Adrenal gland (tissue), 12 donors: ENCODE results near the gene NUCB1. TPM values are rescaled to one million over a fixed set of nuclear protein-coding genes. Genes with fewer than 3 reads are reported as not detected.
"Not testable (repeated sequence)": the region's sequence is repeated elsewhere in the genome, so short reads cannot be mapped to it uniquely, and the experiment has no call there.

Experiments used
- DNase-seq, 7 donors: peaks; one replicate each; pipeline ENCODE4 v3.0.0-alpha.2; 2019 to 2020
- H3K27ac ChIP-seq, 5 donors: fragments of 200-600 bp; sonication (generic) in 4 of 5; 1 replicate in 3 of 5; 2 replicates in 2 of 5; pipeline versions ENCODE4 v1.5.1 to v1.8.0; 2016 to 2020; ENCODE audit warnings: mild to moderate bottlenecking in 1 of 5
- H3K27me3 ChIP-seq: fragments of 200-600 bp; 2 replicates; pipeline ENCODE4 v1.8.0; 2021
- H3K36me3 ChIP-seq, 2 donors: fragments of 200-600 bp; replicated peaks in 1 of 2; 1 replicate in 1 of 2; 2 replicates in 1 of 2; pipeline versions ENCODE4 v1.5.1 to v1.8.0; 2018 to 2022
- H3K4me1 ChIP-seq, 2 donors: fragments of 200-600 bp; replicated peaks in 1 of 2; 1 replicate in 1 of 2; 2 replicates in 1 of 2; pipeline versions ENCODE4 v1.5.1 to v1.8.0; 2018 to 2021
- H3K4me3 ChIP-seq, 4 donors: fragments of 200-600 bp; sonication (generic) in 3 of 4; one replicate each; pipeline ENCODE4 v1.5.1; 2016 to 2018
- H3K9me3 ChIP-seq, 3 donors: fragments of 200-600 bp; sonication (generic) in 1 of 3; replicated peaks in 1 of 3; 1 replicate in 2 of 3; 2 replicates in 1 of 3; pipeline versions ENCODE4 v1.5.1 to v1.8.0; 2016 to 2021
- POLR2A ChIP-seq, 2 donors: fragments of 450-650 bp; IDR thresholded peaks; one replicate each; pipeline ENCODE4 v1.6.1; 2017; ENCODE audit warnings: antibody characterized with exemption in 2 of 2, mild to moderate bottlenecking in 2 of 2, moderate library complexity in 1 of 2
- WGBS, 4 donors: extraction: QIAGEN DNeasy Blood & Tissue Kit in 2 of 4; methylation state at CpG; one replicate each; pipeline versions ENCODE4 v1.1.5 to v1.1.7; 2013 to 2017; 5-methylcytosine and 5-hydroxymethylcytosine counted together
- intact Hi-C, 2 donors: fragments of 100-400 bp; cut with DNase I; formaldehyde crosslinking; loops; one replicate each; pipeline versions ENCODE4 v1.14.1 to v1.15.0; 2022 to 2023
- polyA plus RNA-seq, 3 donors: library from polyadenylated mRNA; stranded (reverse); fragments of 200-250 nt in 2 of 3; fragments of 350-450 nt in 1 of 3; fragmentation: Illumina TruSeq in 1 of 3; extraction: RNeasy Lipid Tissue Mini Kit (QIAGEN cat#74804) in 1 of 3; gene quantifications; one replicate each; pipeline ENCODE4 v1.2.3, GENCODE V29; 2013 to 2014
- total RNA-seq, 9 donors: library from RNA; depleted of rRNA in 4 of 9; stranded (reverse); fragments of >200 nt in 4 of 9; fragments of 120-200 nt in 1 of 9; fragmentation: NEBNext Ultra II Directional in 1 of 9; extraction: Animal tissue kit (Norgen Biotek cat#: 25700) in 1 of 9; gene quantifications; one replicate each; pipeline versions ENCODE4 v1.1.0 to v1.2.4, GENCODE V29; 2013 to 2023
- TF ChIP-seq, protein P1 (sequence below), 6 experiments: fragments of 450-650 bp in 4 of 6; fragments of 200-600 bp in 2 of 6; sonication (generic) in 1 of 6; IDR thresholded peaks; 1 replicate in 5 of 6; 2 replicates in 1 of 6; pipeline versions ENCODE4 v1.5.1 to v1.8.0; 2016 to 2021; ENCODE audit warnings: antibody characterized with exemption in 6 of 6, mild to moderate bottlenecking in 2 of 6, moderate library complexity in 1 of 6
- donor health status: healthy with polysubstance abuse.
- donor health status: Bipolar disorder and iron deficiency.
- donor health status: DM: yes; HTN: yes; CAD: no.
- donor health status: DM: no; HTN: no; CAD: no.
- donor health status: DM: no; HTN: no; CAD: no.
- donor health status: DM: yes; HTN: yes; CAD: no.

The NUCB1 gene
- total and polyA plus RNA-seq, 12 donors: 98.8 to 581 (median 249) TPM

DNA sequence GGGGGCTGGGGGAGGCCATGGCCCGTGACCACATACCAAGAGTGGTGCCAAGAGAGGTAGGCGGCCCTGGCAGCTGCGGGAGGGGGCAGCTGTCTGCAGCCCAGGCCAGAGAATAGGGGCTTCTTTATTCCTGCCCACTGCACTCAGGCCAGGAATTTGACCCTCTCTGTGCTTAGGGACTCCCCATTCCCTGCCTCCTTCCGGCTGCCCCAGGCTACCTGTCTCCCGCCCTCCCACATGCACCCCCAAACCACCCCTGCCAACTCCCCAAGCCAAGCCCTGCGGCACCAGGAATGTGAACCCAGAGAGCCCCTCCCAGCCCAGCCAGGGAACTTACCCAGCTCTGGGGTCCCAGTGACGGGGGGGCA is 32.4 kb upstream of the NUCB1 start:
- 43 to 65% (median 47%) methylated on average over 3 to 7 of the region's 7 CpGs for WGBS, 4 donors
- H3K4me1 ChIP-seq: peaks cover 0 to 18% of the 10 kb centered on the region in 2 donors
- TF ChIP-seq POLR2A (IDR thresholded peaks at IDR 0.05): no peak
- TF ChIP-seq, protein P1, sequence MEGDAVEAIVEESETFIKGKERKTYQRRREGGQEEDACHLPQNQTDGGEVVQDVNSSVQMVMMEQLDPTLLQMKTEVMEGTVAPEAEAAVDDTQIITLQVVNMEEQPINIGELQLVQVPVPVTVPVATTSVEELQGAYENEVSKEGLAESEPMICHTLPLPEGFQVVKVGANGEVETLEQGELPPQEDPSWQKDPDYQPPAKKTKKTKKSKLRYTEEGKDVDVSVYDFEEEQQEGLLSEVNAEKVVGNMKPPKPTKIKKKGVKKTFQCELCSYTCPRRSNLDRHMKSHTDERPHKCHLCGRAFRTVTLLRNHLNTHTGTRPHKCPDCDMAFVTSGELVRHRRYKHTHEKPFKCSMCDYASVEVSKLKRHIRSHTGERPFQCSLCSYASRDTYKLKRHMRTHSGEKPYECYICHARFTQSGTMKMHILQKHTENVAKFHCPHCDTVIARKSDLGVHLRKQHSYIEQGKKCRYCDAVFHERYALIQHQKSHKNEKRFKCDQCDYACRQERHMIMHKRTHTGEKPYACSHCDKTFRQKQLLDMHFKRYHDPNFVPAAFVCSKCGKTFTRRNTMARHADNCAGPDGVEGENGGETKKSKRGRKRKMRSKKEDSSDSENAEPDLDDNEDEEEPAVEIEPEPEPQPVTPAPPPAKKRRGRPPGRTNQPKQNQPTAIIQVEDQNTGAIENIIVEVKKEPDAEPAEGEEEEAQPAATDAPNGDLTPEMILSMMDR (IDR thresholded peaks at IDR 0.05): no peak

DNA sequence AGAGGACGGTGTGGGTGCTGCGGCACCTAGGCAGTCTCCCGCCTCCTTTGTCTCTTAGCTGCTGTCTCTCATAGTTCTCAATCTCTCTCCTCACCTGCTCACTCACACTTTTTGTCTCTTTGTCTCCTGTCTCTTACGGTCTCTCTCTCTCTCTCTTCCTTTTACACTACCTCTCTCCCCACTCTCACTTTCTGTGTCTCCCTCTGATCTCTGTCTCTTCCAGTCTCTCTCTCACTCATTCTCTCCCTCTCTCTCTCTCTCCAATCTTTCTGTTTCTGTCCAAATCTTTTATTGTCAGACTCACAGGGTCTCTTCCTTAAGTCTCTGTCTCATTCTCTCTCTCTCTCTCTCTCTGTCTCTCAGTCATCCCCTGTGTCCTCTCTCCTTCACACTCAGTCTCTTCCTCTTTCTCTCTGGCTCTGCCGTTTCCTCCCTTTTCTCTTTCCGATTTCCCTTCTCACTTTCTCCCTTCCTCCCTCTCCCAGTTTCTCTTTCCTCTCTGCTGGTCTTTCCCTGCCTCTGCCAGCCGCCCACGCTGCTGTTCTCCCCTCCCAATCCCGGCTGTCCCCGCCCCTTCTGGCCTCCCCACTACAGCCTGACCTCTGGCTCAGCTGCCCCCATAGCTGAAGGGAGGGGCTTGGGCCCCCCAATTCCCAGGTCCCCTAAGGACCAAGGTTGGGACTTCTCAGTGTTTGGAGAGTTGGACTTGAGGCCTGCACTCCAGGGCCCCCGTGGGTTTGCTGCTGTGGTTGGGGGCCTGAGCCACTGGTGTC is 31.8 kb upstream of the NUCB1 start, which contains the start of gene PLEKHA4:
Gene PLEKHA4, minus strand, starts transcription at position 504 of the 773 bp plus-strand sequence. CDS start 997 bp downstream, outside the sequence.
- WGBS, 4 donors: 16 to 29% (median 20%) methylated on average over 11 of the region's 11 CpGs
- DNase-seq: peak in 6 of 7 donors; percentile 68 to 82 (median 74)
- no peaks in the 10 kb centered on the region for H3K27me3 ChIP-seq
- intact Hi-C loops: no loop called here
- H3K9me3 ChIP-seq: no peaks in the 10 kb centered on the region
- H3K4me1 ChIP-seq: peaks cover 2 to 19% of the 10 kb centered on the region in 2 donors
- H3K36me3 ChIP-seq: peaks cover 0 to 2% of the 10 kb centered on the region in 2 donors
- peak within 1 kb of the TSS in 4 of 5 donors; percentile 53 to 85 (median 78) for H3K27ac ChIP-seq
- TF ChIP-seq, protein P1 (IDR thresholded peaks at IDR 0.05): no peak
- TF ChIP-seq POLR2A (IDR thresholded peaks at IDR 0.05): peak in 1 of 2 donors; percentile 17
- H3K4me3 ChIP-seq: peak within 1 kb of the TSS in 1 of 4 donors; percentile 53

More for the DNA sequence above, 32.4 kb upstream of the NUCB1 start:
- Histone ChIP-seq H3K36me3 (no peaks in the 10 kb centered on the region), H3K4me3 (peak overlapping the region in 1 of 4 donors; percentile 53), H3K27ac (peak overlapping the region in 4 of 5 donors; percentile 53 to 85 (median 78)), H3K27me3 (no peaks in the 10 kb centered on the region), H3K9me3 (no peaks in the 10 kb centered on the region)
- no peak for DNase-seq
- intact Hi-C loops: no loop called here

DNA sequence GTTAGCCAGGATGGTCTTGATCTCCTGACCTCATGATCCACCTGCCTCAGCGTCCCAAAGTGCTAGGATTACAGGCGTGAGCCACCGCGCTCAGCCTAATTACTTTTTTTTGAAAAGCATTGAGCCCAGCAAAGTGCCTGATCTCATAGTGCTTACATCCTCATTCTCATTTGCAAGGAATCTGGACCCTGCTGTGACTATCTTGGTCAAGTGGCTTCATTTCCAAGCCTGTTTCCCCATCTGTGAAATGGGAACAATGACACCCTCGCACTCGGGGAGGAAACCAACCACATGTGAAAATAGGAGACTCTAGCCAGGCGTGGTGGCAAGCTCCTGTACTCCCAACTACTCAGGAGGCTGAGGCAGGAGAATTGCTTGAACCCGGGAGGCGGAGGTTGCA is 30.1 kb upstream of the NUCB1 start:
- intact Hi-C loops: loop anchor here in 1 of 2 donors (10.0 kb wide), 1 partner anchor 95 kb away; the partner anchor contains the start of gene FTL
- H3K27ac ChIP-seq: no peak overlapping the region

DNA sequence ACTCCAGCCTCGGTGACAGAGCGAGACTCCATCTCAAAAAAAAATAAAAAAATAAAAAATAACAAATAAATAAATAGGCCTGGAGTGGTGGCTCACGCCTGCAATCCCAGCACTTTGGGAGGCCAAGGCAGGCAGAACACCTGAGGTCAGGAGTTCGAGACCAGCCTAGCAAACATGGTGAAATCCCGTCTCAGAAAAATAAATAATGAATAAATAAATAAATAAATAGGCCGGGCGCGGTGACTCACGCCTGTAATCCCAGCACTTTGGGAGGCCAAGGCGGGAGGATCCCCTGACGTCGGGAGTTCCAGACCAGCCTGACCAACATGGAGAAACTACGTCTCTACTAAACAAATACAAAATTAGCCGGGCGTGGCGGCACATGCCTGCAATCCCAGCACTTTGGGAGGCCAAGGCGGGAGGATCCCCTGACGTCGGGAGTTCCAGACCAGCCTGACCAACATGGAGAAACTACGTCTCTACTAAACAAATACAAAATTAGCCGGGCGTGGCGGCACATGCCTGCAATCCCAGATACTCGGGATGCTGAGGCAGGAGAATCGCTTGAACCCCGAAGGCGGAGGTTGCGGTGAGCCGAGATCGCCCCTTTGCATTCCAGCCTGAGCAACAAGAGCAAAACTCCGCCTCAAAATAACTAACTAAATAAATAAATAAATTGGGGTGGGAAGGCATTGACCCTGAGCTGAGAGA is 28.5 kb upstream of the NUCB1 start:
- peak in 2 of 7 donors; percentile 42 to 69 for DNase-seq
- H3K9me3 ChIP-seq, H3K27me3 ChIP-seq: not testable (repeated sequence)
- H3K36me3 ChIP-seq: peaks cover 0 to 30% of the 10 kb centered on the region in 2 donors
- H3K4me1 ChIP-seq: peaks cover 33 to 45% of the 10 kb centered on the region in 2 donors
- H3K4me3 ChIP-seq: peak overlapping the region in 1 of 4 donors; percentile 80
- WGBS, 4 donors: 64 to 79% (median 73%) methylated on average over 24 to 31 of the region's 31 CpGs
- intact Hi-C loops: loop anchor here in 1 of 2 donors (10.0 kb wide), 1 partner anchor 93 kb away; the partner anchor contains the start of gene FTL
- peak overlapping the region in 3 of 5 donors; percentile 22 to 100 (median 97) for H3K27ac ChIP-seq

More for the DNA sequence above, 30.1 kb upstream of the NUCB1 start:
- TF ChIP-seq, protein P1 (IDR thresholded peaks at IDR 0.05): no peak
- TF ChIP-seq POLR2A (IDR thresholded peaks at IDR 0.05): no peak
- no peaks in the 10 kb centered on the region for H3K9me3 ChIP-seq
- peaks cover 0 to 17% of the 10 kb centered on the region in 2 donors for H3K36me3 ChIP-seq
- no peaks in the 10 kb centered on the region for H3K27me3 ChIP-seq
- DNase-seq: no peak
- 93 to 98% (median 96%) methylated on average over 9 of the region's 9 CpGs for WGBS, 4 donors
- H3K4me3 ChIP-seq: no peak overlapping the region
- peaks cover 19 to 35% of the 10 kb centered on the region in 2 donors for H3K4me1 ChIP-seq
